MM.1S (cell line): ENCODE data around the gene DDN.
A peak's percentile ranks its signal among the peaks of the same experiment; 100 is the strongest.

Experiments used
- DNase-seq: peaks from one replicate; pipeline ENCODE4 v3.0.0-alpha.2; 2015
- H2AFZ ChIP-seq: fragments of 300-600 bp; sonication (generic); 2 replicates; pipeline ENCODE4 v1.6.0; 2016; ENCODE audit warnings: antibody characterized with exemption, low read length
- H3F3A ChIP-seq: fragments of 300-600 bp; sonication (generic); 2 replicates; pipeline ENCODE4 v1.6.1; 2016; ENCODE audit warnings: mild to moderate bottlenecking, antibody characterized with exemption, low read length, moderate library complexity, mixed read lengths; ENCODE audit not compliant: insufficient read depth
- H3K27ac ChIP-seq: fragments of 300-600 bp; sonication (generic); 2 replicates; pipeline ENCODE4 v1.5.1; 2016; ENCODE audit warnings: mild to moderate bottlenecking, low read length
- H3K27me3 ChIP-seq: fragments of 300-600 bp; sonication (generic); replicated peaks from 2 replicates; pipeline ENCODE4 v1.6.0; 2016; ENCODE audit warnings: low read length; ENCODE audit not compliant: insufficient read depth
- H3K36me3 ChIP-seq: fragments of 300-600 bp; sonication (generic); replicated peaks from 2 replicates; pipeline ENCODE4 v1.6.1; 2016; ENCODE audit warnings: mild to moderate bottlenecking, low read length, mixed read lengths; ENCODE audit not compliant: insufficient read depth
- H3K4me1 ChIP-seq: fragments of 300-600 bp; sonication (generic); 2 replicates; pipeline ENCODE4 v1.6.1; 2016; ENCODE audit warnings: low read length, mixed read lengths
- H3K4me2 ChIP-seq: fragments of 300-600 bp; sonication (generic); 2 replicates; pipeline ENCODE4 v1.6.0; 2016; ENCODE audit warnings: low read depth, low read length
- H3K4me3 ChIP-seq: fragments of 300-600 bp; sonication (generic); 2 replicates; pipeline ENCODE4 v1.5.1; 2016; ENCODE audit warnings: low read length, mixed read lengths
- H3K79me2 ChIP-seq: fragments of 300-600 bp; sonication (generic); 2 replicates; pipeline ENCODE4 v1.6.1; 2016; ENCODE audit warnings: mixed run types, low read length, mixed read lengths
- H3K9ac ChIP-seq: fragments of 300-600 bp; sonication (generic); 2 replicates; pipeline ENCODE4 v1.6.1; 2016; ENCODE audit warnings: low read length, mixed read lengths
- H3K9me2 ChIP-seq: fragments of 300-600 bp; sonication (generic); replicated peaks from 2 replicates; pipeline ENCODE4 v1.6.1; 2016; ENCODE audit warnings: mild to moderate bottlenecking, low read length, mixed read lengths; ENCODE audit not compliant: insufficient read depth
- H3K9me3 ChIP-seq: fragments of 300-600 bp; sonication (generic); replicated peaks from 2 replicates; pipeline ENCODE4 v1.6.1; 2016; ENCODE audit warnings: mild to moderate bottlenecking, low read length, mixed read lengths; ENCODE audit not compliant: insufficient read depth
- H4K20me1 ChIP-seq: fragments of 300-600 bp; sonication (generic); 2 replicates; pipeline ENCODE4 v1.6.1; 2016; ENCODE audit warnings: mild to moderate bottlenecking, low read length, moderate library complexity, mixed read lengths; ENCODE audit not compliant: insufficient read depth
- CTCF ChIP-seq: fragments of 300-600 bp; sonication (generic); IDR thresholded peaks from 2 replicates; pipeline ENCODE4 v1.5.1; 2016; ENCODE audit warnings: antibody characterized with exemption, low read length, mixed read lengths
- EZH2 ChIP-seq: fragments of 300-600 bp; sonication (generic); optimal IDR thresholded peaks from 2 replicates; pipeline ENCODE3; 2017; ENCODE audit warnings: low read depth, mild to moderate bottlenecking, antibody characterized with exemption, low read length, mixed read lengths
- EZH2phosphoT487 ChIP-seq: fragments of 300-600 bp; sonication (generic); IDR thresholded peaks from 2 replicates; pipeline ENCODE4 v1.6.1; 2018; ENCODE audit warnings: antibody characterized with exemption, low read length

The DDN gene

DNA sequence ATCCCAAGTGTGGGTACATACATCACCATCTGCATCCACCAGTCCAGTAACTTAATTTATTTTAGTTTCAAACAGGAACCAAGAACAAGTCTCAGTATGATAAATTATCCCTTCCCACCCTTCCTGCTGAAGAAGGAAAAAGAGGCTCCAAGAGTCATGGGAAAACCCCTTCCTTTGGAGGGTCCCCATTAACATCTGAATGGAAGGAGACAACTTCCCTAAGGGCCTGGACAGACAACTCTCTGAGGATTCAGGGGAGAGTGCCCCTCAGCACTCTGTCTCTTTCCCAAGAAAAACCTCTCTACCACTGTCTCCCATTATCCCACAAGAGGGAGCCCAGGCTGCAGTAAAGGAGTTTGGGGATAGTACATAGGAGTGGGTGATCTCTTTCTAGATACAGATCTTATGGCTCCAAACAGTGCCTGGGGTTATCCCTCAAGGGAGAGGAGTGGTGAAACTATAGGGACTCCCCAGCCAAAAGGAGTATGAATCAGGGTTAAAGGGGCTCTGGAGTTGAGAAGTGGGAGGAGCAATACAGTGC is 33.8 kb downstream of the DDN start:
- peaks cover 27% of the 10 kb centered on the region for H3K4me1 ChIP-seq
- H3K9me2 ChIP-seq: no peaks in the 10 kb centered on the region
- no peak overlapping the region for H3K4me3 ChIP-seq
- 0 out of 2 replicates have a peak, but pooled peaks have one; percentile 3 for TF ChIP-seq CTCF
- no peak for TF ChIP-seq EZH2phosphoT487
- no peak overlapping the region for H2AFZ ChIP-seq
- no peaks in the 10 kb centered on the region for H3K9me3 ChIP-seq
- no peaks in the 10 kb centered on the region for H3F3A ChIP-seq
- H3K79me2 ChIP-seq: no peaks in the 10 kb centered on the region
- H3K36me3 ChIP-seq: no peaks in the 10 kb centered on the region
- no peaks in the 10 kb centered on the region for H4K20me1 ChIP-seq
- H3K27ac ChIP-seq: no peak overlapping the region
- no peak overlapping the region for H3K9ac ChIP-seq
- peaks cover 4% of the 10 kb centered on the region for H3K27me3 ChIP-seq
- no peak overlapping the region for H3K4me2 ChIP-seq
- no peak for DNase-seq

DNA sequence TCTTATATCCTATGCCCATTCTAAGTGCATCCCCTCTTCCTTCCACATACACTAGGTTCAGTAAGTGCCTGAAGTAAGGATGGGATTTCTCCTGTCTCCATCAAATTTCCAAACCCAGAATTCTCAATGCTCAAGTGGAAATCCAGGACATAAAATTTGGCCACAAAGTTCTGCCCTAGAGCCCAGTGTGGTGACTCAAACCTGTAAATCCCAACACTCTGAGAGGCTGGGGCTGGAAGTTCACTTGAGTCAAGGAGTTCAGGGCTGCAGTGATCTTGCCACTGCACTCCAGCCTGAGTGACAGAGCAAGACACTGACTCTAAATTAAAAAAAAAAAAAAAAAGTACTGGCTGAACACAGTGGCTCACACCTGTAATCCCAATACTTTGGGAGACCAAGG is 37.4 kb downstream of the DDN start:
- H3K36me3 ChIP-seq: no peaks in the 10 kb centered on the region

DNA sequence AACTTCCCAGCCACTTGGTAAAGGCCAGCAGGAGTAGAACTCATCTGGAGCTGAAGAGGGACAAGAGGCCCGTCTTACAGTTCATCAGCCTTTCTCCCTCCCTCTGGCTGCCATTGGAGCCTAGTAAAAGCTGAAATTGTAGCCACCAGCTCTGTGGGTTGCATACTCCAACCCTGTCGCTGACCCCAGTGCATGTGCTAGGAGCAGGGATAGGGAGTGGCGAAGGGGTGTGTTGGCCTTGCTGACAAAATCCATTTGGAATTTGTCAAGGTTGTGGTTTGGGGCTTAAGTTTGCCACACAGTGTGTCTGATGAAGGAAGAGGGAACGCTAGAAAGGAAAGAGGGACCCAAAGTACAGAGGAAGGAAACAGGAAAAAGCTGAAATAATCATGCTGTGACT is 37.8 kb downstream of the DDN start:
- DNase-seq: no peak
- H3K27me3 ChIP-seq: no peaks in the 10 kb centered on the region
- H3K9me3 ChIP-seq: no peaks in the 10 kb centered on the region
- no peak overlapping the region for H3K9ac ChIP-seq
- H3K27ac ChIP-seq: no peak overlapping the region
- no peaks in the 10 kb centered on the region; the same call in 1 of the 2 replicates for H3F3A ChIP-seq
- no peak overlapping the region for H3K4me3 ChIP-seq
- no peak overlapping the region for H2AFZ ChIP-seq
- H3K4me2 ChIP-seq: no peak overlapping the region
- H3K4me1 ChIP-seq: peaks cover 23% of the 10 kb centered on the region
- peaks cover 9% of the 10 kb centered on the region for H3K79me2 ChIP-seq
- H3K36me3 ChIP-seq: no peaks in the 10 kb centered on the region
- TF ChIP-seq CTCF (no peak), EZH2phosphoT487 (no peak), EZH2 (no peak)
- H4K20me1 ChIP-seq: no peaks in the 10 kb centered on the region
- no peaks in the 10 kb centered on the region for H3K9me2 ChIP-seq

More for the DNA sequence above, 37.4 kb downstream of the DDN start:
- Histone ChIP-seq H3K4me3 (no peak overlapping the region), H3K27me3 (no peaks in the 10 kb centered on the region), H3K27ac (no peak overlapping the region), H4K20me1 (no peaks in the 10 kb centered on the region), H3K4me2 (no peak overlapping the region), H3K79me2 (peaks cover 4% of the 10 kb centered on the region), H3K9me2 (no peaks in the 10 kb centered on the region), H3F3A (no peaks in the 10 kb centered on the region; the same call in 1 of the 2 replicates), H3K9ac (no peak overlapping the region), H3K4me1 (peaks cover 28% of the 10 kb centered on the region), H3K9me3 (no peaks in the 10 kb centered on the region), H2AFZ (no peak overlapping the region)
- DNase-seq: no peak
- TF ChIP-seq CTCF (no peak), EZH2phosphoT487 (no peak), EZH2 (no peak)
